Stimulated activated naive CD8-positive, alpha-beta T cell treated with anti-CD3 and anti-CD28 coated beads, Interleukin-15, Interleukin-2, amounts not matched to agents 100 U/mL and 50 U/mL, for 24 hours (primary cell): ENCODE results near the gene BEND3.
"Not testable (repeated sequence)": the region's sequence is repeated elsewhere in the genome, so short reads cannot be mapped to it uniquely, and the experiment has no call there.

ENCODE experiments used
- ATAC-seq: fragments of 150-1000 bp; cut with Tn5 transposase; one replicate; pipeline ENCODE4 v1.10.0; 2021
- DNase-seq: peaks from one replicate; pipeline ENCODE4 v3.0.0; 2021

BEND3 gene

DNA sequence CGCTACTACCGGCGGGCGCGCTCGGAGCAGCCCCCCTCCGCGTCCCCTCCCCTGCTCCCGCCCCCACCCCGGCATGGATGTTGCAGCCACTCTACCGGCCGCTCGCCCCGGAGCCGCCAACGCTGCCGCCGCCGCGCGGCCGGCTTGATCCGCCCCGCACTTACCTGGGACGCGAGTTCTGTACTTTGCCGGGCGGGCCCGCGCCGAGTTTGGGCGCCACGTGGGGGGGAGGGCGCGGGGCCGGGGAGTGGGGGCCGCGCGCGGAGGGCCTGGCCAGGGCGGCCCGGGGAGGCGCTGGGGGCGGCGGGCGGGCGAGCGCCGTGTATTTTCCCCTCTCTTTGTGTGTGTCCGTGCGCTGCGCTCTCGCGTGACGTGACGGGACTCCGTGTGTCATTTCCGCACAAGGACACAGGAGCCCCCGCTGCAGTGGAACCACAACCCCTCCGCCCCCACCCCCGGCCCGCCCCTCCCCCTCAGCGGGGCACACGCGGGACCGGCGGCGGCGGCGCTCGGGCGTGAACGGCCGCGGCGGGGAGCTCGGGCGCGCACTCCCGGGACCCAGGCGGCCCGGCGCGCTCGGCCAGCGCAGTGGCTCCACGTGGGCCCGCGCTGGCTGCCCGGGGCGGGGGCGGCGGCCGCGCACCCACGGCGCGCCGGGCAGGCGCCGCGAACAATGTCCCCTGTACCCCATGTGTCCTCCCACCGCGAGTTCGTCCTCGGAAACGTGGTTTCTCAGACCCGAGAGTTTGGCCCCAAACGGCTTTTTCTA lies at the start of gene BEND3:
BEND3 (minus strand) TSS at position 590 of the 769 bp plus-strand sequence. CDS start 16,230 bp downstream, outside the sequence.
- peak; percentile 24 for ATAC-seq
- peak; percentile 46 for DNase-seq

- not testable (repeated sequence) for ATAC-seq, DNase-seq
These were observed 49.0 kb upstream of the BEND3 start for GRCh38 chr6:107164299-107164698.

DNA sequence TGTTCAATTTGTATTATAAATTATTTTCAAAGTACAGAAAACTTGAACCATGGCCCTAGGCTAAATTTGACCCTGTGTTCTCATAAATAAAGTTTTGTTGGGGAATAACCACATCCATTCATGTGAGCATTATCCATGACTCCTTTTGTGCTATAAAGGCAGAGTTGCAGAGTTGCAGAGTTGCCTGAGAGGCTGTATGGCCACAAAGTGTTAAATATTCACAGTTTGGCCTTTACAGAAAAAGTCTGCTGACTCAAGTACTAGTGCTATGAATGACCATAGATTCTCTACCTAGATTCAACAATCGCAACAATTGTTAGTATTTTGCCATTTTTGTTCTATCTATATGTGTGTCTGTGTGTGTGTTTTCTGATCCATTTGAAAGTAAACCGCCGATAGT lies 46.2 kb upstream of the BEND3 start:
- no peak for ATAC-seq

DNA sequence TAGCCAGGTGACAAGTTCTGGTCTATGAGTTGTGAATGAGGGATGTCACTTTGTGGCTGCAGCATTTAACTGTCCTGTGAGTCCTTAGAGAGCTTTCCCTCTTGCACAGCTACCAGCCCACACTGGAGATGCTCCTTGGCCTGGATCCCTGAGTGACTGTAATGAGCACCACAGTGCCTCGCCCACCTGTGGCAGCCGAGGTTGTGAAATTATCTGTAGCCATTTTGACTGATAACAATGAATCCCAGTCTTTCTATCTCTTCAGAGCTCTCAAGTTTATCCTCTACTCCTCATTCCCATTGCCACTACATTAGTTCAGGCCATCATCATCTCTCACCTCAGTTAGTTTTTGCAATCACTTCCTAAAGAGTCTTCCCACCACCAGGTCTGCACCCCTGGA lies 41.3 kb upstream of the BEND3 start:
- DNase-seq, result no peak
- no peak for ATAC-seq

More for the DNA sequence above, 46.2 kb upstream of the BEND3 start:
- DNase-seq, result no peak

GRCh38 chr6:107154801-107155160 lies 39.5 kb upstream of the BEND3 start:
- ATAC-seq, result no peak

GRCh38 chr6:107154131-107154800 lies 39.0 kb upstream of the BEND3 start:
- DNase-seq (no peak), ATAC-seq (no peak)

More at GRCh38 chr6:107154801-107155160, 39.5 kb upstream of the BEND3 start:
- no peak for DNase-seq

- DNase-seq (no peak), ATAC-seq (no peak)
These were observed 37.5 kb upstream of the BEND3 start for GRCh38 chr6:107152638-107153430.

GRCh38 chr6:107144666-107145065 lies 29.4 kb upstream of the BEND3 start:
- no peak for DNase-seq

GRCh38 chr6:107144014-107144413 lies 28.7 kb upstream of the BEND3 start:
- no peak for ATAC-seq
- DNase-seq, result no peak

More at GRCh38 chr6:107144666-107145065, 29.4 kb upstream of the BEND3 start:
- ATAC-seq, result no peak

DNA sequence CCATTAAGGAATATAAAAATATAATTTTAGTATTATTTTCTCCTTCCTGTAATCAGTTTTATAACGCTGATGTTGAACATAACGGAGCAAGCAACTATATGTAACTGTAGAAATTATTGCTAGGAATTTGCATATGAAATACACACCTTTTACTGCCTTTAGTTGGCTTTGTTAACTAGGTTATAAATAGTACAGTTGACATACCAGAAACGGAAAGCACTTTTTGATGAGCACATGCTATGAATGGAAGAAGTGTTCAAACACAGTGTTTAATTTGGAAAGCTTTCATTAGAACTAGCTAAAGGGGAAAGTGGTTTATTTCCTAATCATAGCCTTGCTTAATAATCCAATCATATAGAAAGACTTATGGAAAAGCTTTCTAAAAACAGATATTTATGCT lies 25.3 kb upstream of the BEND3 start:
- ATAC-seq (no peak), DNase-seq (no peak)

DNA sequence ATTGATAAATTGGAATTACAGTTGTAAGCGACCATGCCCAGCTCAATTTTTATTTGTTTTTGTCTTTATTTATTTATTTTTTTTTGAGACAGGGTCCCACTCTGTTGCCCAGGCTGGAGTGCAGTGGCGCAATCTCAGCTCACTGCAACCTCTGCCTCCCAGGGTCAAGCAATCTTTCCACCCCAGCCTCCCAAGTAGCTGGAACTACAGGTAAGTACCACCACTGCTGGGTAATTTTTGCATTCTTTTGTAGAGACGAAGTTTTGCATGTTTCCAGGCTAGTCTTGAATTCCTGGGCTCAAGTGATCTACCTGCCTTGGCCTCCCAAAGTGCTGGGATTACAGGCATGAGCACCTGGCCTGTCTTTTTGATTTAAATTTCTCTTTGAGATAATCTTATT lies 21.0 kb upstream of the BEND3 start:
- DNase-seq, ATAC-seq: not testable (repeated sequence)

GRCh38 chr6:107135048-107135680 lies 19.8 kb upstream of the BEND3 start:
- not testable (repeated sequence) for ATAC-seq, DNase-seq

GRCh38 chr6:107132330-107132954 lies 17.1 kb upstream of the BEND3 start:
- peak; percentile 29 for DNase-seq

DNA sequence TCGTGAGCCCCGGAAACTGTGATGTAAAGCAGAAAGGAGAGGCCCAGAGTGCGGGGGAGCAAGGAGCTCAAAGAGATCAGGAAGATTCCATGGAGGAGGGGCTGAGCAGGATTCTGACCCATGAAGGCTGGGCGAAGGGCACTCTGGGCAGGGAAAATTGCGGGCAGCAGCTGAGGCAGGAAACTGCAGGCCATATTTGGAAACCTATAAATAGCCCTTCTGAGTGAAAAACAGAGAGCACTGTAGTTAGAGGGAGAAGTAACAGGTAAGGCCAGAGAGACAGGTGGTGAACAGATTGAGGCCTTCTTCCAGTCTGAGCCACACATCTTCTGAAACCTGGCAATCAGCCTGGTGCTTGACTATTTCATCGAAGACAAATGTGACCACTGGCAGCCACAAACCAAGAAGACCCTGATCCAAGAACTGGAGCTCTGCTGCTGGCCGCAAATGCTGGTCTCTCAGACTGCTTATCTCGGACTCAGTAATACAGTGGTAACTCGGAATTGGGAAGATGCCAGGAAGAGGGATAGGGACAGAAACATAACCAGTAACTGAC lies 14.1 kb upstream of the BEND3 start:
- DNase-seq (no peak), ATAC-seq (no peak)

More at GRCh38 chr6:107132330-107132954, 17.1 kb upstream of the BEND3 start:
- ATAC-seq, result no peak

DNA sequence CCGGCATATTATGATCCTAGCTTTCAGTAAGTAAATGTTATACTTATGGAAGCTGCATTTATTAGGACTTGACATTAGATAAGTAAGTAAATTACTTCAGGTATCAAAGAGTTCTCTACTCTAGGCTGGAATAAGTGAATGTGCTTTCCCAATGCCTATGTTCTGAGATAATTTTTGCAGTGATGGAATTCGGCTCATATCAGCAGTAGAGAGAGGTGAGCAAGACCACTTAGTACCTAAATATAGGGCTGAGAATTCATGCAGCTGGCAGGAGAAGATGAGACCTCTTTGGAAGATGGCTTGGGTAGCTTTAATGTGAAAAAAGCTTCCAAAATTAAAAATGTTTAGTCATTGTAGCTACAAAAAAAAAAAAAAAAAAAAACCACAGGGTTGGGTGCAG lies 13.3 kb upstream of the BEND3 start:
- no peak for ATAC-seq
- DNase-seq, result no peak

DNA sequence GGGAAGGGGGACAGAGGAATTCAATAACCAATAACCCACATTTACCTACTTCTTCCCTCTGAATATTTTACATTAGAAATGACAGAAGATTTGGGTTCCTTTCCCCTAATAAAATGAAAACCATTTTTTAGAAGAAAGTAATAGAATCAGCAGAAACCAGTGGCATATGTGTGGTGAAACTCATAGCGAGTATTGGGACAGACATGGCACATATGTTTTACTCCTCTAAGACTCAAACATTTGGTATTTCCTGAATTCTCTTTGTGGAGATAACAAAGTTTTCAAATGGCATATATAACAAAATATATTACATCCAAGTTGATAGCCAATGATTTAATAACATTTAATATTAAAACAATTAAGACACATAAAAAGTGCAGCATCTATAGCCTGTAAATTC lies 12.9 kb upstream of the BEND3 start:
- no peak for ATAC-seq
- DNase-seq, result no peak

DNA sequence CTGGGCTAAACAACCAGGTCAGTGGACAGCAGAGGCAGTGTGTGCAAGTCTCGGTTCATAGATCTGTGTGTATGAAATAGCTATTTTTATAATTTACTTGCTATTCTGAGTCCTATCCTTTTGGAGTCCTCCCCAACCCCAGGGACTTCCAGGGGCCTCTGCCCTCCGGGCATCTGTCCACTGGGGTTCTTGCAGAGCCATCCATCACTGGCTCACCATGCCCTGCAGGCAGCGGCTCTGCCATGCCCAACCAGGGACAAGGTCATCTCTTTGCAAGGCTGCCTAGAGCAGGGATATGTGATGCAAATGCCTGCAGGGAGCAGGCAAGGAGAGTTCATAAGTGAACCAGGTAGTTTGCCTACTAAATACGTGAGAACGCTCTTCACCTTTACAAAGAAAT lies 10.5 kb upstream of the BEND3 start:
- DNase-seq (no peak), ATAC-seq (no peak)

GRCh38 chr6:107124934-107125348 lies 9.6 kb upstream of the BEND3 start:
- ATAC-seq, result peak; percentile 66
- DNase-seq, result no peak

DNA sequence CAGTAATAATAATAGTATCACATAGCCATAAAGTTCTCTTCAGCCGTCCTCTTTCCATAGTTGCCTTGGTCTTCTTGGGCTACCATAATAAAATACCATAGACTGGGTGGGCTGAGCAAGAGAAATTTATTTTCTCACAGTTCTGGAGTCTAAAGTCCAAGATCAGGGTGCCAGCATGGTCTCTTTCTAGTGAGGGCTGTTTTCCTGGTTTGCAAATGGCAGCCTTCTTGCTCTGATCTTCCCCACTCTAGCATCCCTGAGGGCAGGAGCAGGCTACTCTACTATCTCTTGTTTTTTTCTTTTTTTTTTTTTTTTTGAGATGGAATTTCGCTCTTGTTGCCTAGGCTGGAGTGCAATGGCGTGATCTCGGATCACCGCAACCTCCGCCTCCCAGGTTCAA lies 8.2 kb upstream of the BEND3 start:
- ATAC-seq, result no peak
- DNase-seq, result no peak

GRCh38 chr6:107122748-107123147 lies 7.4 kb upstream of the BEND3 start:
- no peak for ATAC-seq
- no peak for DNase-seq

DNA sequence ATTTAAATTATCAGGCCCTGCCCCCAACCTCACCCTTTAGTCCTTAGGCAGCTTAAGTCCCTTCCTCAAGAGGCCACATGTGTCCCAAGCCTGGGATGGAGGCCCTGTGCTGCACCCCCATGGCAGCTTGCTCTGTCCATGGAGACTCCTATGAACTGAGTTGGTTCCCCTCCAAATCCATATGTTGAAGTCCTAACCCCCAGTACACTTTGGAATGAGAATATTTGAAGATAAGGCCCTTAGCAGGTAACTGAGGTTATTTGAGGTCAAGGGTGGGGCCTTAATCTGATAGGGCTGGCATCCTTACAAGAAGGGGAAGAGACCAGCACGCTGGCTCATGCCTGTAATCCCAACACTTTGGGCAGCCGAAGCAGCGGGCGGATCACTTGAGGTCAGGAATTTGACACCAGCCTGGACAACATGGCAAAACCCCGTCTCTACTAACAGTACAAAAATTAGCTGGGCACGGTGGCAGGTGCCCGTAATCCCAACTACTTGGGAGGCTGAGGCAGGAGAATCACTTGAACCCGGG lies 6.7 kb upstream of the BEND3 start:
- DNase-seq (no peak), ATAC-seq (no peak)
